CD4-positive, alpha-beta T cell treated with Interleukin-12 subunit alpha and Interleukin-12 subunit beta, for 1 hour (primary cell): ENCODE results near the gene NEU1.
A peak's percentile ranks its signal among the peaks of the same experiment; 100 is the strongest.

Experiments used
- DNase-seq: peaks from one replicate; pipeline ENCODE4 v3.0.0-alpha.2; 2020

Gene NEU1

GRCh38 chr6:31892821-31893220, 30.2 kb upstream of the NEU1 start:
- no peak for DNase-seq

GRCh38 chr6:31889331-31889972, 26.8 kb upstream of the NEU1 start:
- no peak for DNase-seq

GRCh38 chr6:31888276-31889258, 25.9 kb upstream of the NEU1 start:
- peak; percentile 54 for DNase-seq

- no peak for DNase-seq
These were observed 24.8 kb upstream of the NEU1 start for GRCh38 chr6:31887173-31888007.

GRCh38 chr6:31886541-31886991, 23.9 kb upstream of the NEU1 start:
- no peak for DNase-seq

- no peak for DNase-seq
These were observed 22.0 kb upstream of the NEU1 start for GRCh38 chr6:31884528-31885035.

GRCh38 chr6:31883676-31884075, 21.1 kb upstream of the NEU1 start:
- no peak for DNase-seq

- DNase-seq, result no peak
These were observed 19.7 kb upstream of the NEU1 start for GRCh38 chr6:31882344-31882743.

- no peak for DNase-seq
These were observed 18.7 kb upstream of the NEU1 start for GRCh38 chr6:31881136-31881859.

GRCh38 chr6:31880616-31881015, 18.0 kb upstream of the NEU1 start:
- no peak for DNase-seq

- no peak for DNase-seq
These were observed 17.3 kb upstream of the NEU1 start for GRCh38 chr6:31879901-31880300.

GRCh38 chr6:31879143-31879542, 16.5 kb upstream of the NEU1 start:
- no peak for DNase-seq

GRCh38 chr6:31878726-31879125, 16.1 kb upstream of the NEU1 start, which contains the start of gene SLC44A4:
SLC44A4 (minus strand) TSS chr6:31878997; CDS start chr6:31878980, 17 bp downstream.
- no peak for DNase-seq

- no peak for DNase-seq
These were observed 15.6 kb upstream of the NEU1 start for GRCh38 chr6:31878222-31878621.

GRCh38 chr6:31877651-31878161, 15.1 kb upstream of the NEU1 start:
- DNase-seq, result no peak

- no peak for DNase-seq
These were observed 14.6 kb upstream of the NEU1 start for GRCh38 chr6:31877125-31877650.

- DNase-seq, result no peak
These were observed 13.7 kb upstream of the NEU1 start for GRCh38 chr6:31876357-31876756.

GRCh38 chr6:31875877-31876276, 13.3 kb upstream of the NEU1 start:
- no peak for DNase-seq

- no peak for DNase-seq
These were observed 12.4 kb upstream of the NEU1 start for GRCh38 chr6:31874836-31875572.

GRCh38 chr6:31874084-31874670, 11.6 kb upstream of the NEU1 start:
- DNase-seq, result no peak
